Endodermal cell (in vitro differentiated cells): ENCODE results near the gene CCDC15. TPM values are rescaled to one million over a fixed set of nuclear protein-coding genes. Genes with fewer than 3 reads are reported as not detected.

Source experiments
- DNase-seq: peaks from one replicate; pipeline ENCODE4 v3.0.0-alpha.2; 2017
- H3K27ac ChIP-seq: 2 replicates; pipeline ENCODE4 v1.5.1; 2013; ENCODE audit warnings: mild to moderate bottlenecking, low read depth, low read length, moderate library complexity
- H3K27me3 ChIP-seq: 2 replicates; pipeline ENCODE4 v1.6.1; 2013; ENCODE audit warnings: mild to moderate bottlenecking, low read length, moderate library complexity; ENCODE audit not compliant: insufficient read depth, control insufficient read depth, poor library complexity, severe bottlenecking
- H3K36me3 ChIP-seq: 2 replicates; pipeline ENCODE4 v1.7.0; 2013; ENCODE audit warnings: mild to moderate bottlenecking, low read length, moderate library complexity; ENCODE audit not compliant: control insufficient read depth, insufficient read depth
- H3K4me1 ChIP-seq: one replicate; pipeline ENCODE4 v1.7.0; 2013; ENCODE audit warnings: low read length; ENCODE audit not compliant: control insufficient read depth, insufficient read depth
- H3K4me3 ChIP-seq: 2 replicates; pipeline ENCODE4 v1.5.1; 2013; ENCODE audit warnings: mild to moderate bottlenecking, low read length, moderate library complexity
- H3K9ac ChIP-seq: 2 replicates; pipeline ENCODE4 v1.6.1; 2013; ENCODE audit warnings: mild to moderate bottlenecking, low read length, moderate library complexity; ENCODE audit not compliant: poor library complexity, severe bottlenecking; ENCODE audit errors: extremely low read depth
- H3K9me3 ChIP-seq: 2 replicates; pipeline ENCODE4 v1.6.1; 2013; ENCODE audit warnings: mild to moderate bottlenecking, low read length, moderate library complexity; ENCODE audit not compliant: control insufficient read depth
- H3K27ac Mint-ChIP-seq: 2 replicates; pipeline ENCODE4 v1.8.0; 2020; ENCODE audit warnings: mixed read lengths
- H3K27me3 Mint-ChIP-seq: 2 replicates; pipeline ENCODE4 v1.8.0; 2021; ENCODE audit warnings: mild to moderate bottlenecking, mixed read lengths; ENCODE audit not compliant: insufficient read depth
- H3K36me3 Mint-ChIP-seq: 2 replicates; pipeline ENCODE4 v1.8.0; 2020; ENCODE audit warnings: low read depth, mixed read lengths
- H3K4me1 Mint-ChIP-seq: 2 replicates; pipeline ENCODE4 v1.8.0; 2020; ENCODE audit warnings: mixed read lengths
- H3K4me3 Mint-ChIP-seq: 2 replicates; pipeline ENCODE4 v1.8.0; 2020; ENCODE audit warnings: mild to moderate bottlenecking, moderate library complexity, mixed read lengths
- H3K9me3 Mint-ChIP-seq: 2 replicates; pipeline ENCODE4 v1.8.0; 2020; ENCODE audit warnings: mild to moderate bottlenecking, mixed read lengths
- WGBS, 2 experiments: methylation state at CpG; one replicate each; pipeline versions ENCODE4 v1.1.5 to v1.1.7; 2013; ENCODE audit warnings: missing lambda C conversion rate in 2 of 2, mixed read lengths in 1 of 2; ENCODE audit not compliant: insufficient coverage in 1 of 2, insufficient read length in 1 of 2; 5-methylcytosine and 5-hydroxymethylcytosine counted together
- total RNA-seq, 2 donors: library from RNA; stranded (reverse); fragmentation: NEBNext Ultra II Directional in 1 of 2; extraction: Animal tissue kit (Norgen Biotek cat#: 25700) in 1 of 2; gene quantifications; 2 replicates in 1 of 2; 3 replicates in 1 of 2; pipeline ENCODE4 v1.2.1, GENCODE V29; 2021
- TF ChIP-seq, protein P1 (sequence below): fragments of 200-600 bp; sonication (generic); conservative IDR thresholded peaks from 2 replicates; pipeline ENCODE4 v1.5.0; 2021; ENCODE audit warnings: antibody characterized with exemption, mild to moderate bottlenecking

CCDC15 gene
- total RNA-seq, 2 donors from 2014 or later = 3.3 TPM

DNA sequence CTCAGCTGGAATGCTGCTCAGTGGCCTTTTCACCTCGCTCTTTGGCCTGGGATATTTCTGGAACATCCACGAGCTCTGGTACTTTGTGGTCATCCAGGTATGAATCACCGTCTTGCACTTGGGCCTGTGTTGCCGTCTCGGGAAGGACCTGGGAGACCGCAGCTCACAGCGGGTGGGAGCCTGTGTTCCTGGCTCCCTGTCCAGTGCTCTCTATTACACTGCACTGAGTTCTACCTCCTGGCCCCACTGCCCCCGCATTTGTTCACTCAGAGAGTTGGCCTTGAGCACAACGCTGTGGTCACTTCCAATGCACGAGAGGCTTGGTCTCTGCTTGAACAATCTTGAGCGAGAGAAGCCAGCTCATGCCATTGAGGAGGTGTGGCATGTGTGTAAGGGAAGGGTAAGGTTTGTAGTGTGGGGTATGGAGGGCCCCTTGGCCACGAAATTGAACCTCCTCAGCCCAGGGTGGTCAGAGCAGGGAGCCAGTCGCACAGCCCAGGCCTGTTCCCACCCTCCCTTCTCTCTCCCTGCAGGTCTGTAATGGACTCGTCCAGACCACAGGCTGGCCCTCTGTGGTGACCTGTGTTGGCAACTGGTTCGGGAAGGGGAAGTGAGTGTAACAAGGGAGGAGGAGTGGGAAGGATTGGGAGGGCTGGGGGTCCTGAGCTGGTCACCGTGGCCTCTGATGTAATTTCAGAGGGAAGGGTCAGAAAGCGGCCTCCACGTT lies 125.3 kb downstream of the CCDC15 start:
- Mint-ChIP-seq H3K36me3 (no peaks in the 10 kb centered on the region), H3K27ac (no peak overlapping the region), H3K9me3 (no peaks in the 10 kb centered on the region), H3K4me1 (peaks cover 4% of the 10 kb centered on the region), H3K4me3 (no peak overlapping the region), H3K27me3 (peaks cover 8% of the 10 kb centered on the region)
- TF ChIP-seq, protein P1, sequence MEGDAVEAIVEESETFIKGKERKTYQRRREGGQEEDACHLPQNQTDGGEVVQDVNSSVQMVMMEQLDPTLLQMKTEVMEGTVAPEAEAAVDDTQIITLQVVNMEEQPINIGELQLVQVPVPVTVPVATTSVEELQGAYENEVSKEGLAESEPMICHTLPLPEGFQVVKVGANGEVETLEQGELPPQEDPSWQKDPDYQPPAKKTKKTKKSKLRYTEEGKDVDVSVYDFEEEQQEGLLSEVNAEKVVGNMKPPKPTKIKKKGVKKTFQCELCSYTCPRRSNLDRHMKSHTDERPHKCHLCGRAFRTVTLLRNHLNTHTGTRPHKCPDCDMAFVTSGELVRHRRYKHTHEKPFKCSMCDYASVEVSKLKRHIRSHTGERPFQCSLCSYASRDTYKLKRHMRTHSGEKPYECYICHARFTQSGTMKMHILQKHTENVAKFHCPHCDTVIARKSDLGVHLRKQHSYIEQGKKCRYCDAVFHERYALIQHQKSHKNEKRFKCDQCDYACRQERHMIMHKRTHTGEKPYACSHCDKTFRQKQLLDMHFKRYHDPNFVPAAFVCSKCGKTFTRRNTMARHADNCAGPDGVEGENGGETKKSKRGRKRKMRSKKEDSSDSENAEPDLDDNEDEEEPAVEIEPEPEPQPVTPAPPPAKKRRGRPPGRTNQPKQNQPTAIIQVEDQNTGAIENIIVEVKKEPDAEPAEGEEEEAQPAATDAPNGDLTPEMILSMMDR = no peak
- 95 to 97% methylated on average over 14 to 18 of the region's 18 CpGs for WGBS, 2 experiments
- Histone ChIP-seq H3K36me3 (no peaks in the 10 kb centered on the region), H3K27me3 (no peaks in the 10 kb centered on the region), H3K9ac (no peak overlapping the region), H3K9me3 (no peaks in the 10 kb centered on the region), H3K4me1 (no peaks in the 10 kb centered on the region), H3K27ac (no peak overlapping the region), H3K4me3 (no peak overlapping the region)
- DNase-seq = no peak

DNA sequence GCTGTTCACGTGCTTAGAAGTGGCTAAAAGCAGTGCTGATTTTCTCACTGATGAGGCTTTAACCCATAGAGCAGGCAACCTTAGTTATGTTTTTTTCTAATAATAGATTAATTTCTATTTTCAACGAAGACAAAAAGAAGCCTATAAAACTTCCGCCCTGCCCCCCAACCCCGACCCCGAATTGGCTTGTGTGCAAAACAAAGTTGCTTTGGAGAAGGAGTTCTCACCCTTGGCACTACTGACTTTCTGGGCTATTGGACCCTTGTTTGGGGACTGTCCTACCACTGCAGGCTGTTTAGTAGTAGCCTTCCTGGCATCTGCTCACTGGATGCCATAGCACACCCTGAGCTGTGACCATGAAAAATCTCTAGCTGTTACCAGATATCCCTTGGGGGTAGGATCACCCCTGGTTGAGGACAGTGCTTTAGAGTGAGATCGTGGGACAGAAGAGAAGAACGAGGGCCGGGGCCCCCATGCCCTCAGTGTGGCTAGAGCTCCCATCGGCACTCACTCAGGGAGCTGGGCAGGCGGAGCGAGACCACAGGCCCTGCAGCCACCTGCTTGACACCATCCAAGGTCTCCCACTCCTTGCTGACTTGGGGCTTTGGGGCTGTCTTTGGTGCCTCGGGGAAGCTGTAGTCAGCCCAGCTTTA lies 126.0 kb downstream of the CCDC15 start:
- Mint-ChIP-seq H3K9me3 (no peaks in the 10 kb centered on the region), H3K4me1 (peaks cover 2% of the 10 kb centered on the region), H3K36me3 (no peaks in the 10 kb centered on the region), H3K27me3 (peaks cover 8% of the 10 kb centered on the region), H3K4me3 (no peak overlapping the region), H3K27ac (no peak overlapping the region)
- H3K4me1 ChIP-seq = no peaks in the 10 kb centered on the region
- 97 to 98% methylated on average over 5 to 12 of the region's 12 CpGs for WGBS, 2 experiments
- no peak overlapping the region for H3K27ac ChIP-seq
- H3K36me3 ChIP-seq = no peaks in the 10 kb centered on the region
- no peak for DNase-seq
- TF ChIP-seq, protein P1 = no peak
- no peak overlapping the region for H3K9ac ChIP-seq
- no peak overlapping the region for H3K4me3 ChIP-seq
- H3K9me3 ChIP-seq = no peaks in the 10 kb centered on the region
- H3K27me3 ChIP-seq = no peaks in the 10 kb centered on the region

DNA sequence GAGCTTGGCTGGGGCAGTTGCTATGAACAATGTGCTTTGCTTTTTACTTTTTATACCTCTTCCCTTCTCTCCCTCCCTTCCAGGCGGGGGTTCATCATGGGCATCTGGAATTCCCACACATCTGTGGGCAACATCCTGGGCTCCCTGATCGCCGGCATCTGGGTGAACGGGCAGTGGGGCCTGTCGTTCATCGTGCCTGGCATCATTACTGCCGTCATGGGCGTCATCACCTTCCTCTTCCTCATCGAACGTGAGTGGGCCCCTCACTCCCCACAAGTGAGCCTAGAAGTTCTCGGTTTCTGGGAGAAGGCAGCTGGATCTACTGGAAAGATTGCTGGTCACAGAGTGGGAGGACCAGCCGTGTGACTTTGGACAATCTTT lies 126.5 kb downstream of the CCDC15 start:
- no peaks in the 10 kb centered on the region for H3K9me3 ChIP-seq
- DNase-seq = no peak

More for the DNA sequence above, 126.5 kb downstream of the CCDC15 start:
- no peaks in the 10 kb centered on the region for H3K4me1 ChIP-seq
- H3K36me3 ChIP-seq = no peaks in the 10 kb centered on the region
- Mint-ChIP-seq H3K27me3 (peaks cover 8% of the 10 kb centered on the region), H3K36me3 (no peaks in the 10 kb centered on the region), H3K9me3 (no peaks in the 10 kb centered on the region), H3K27ac (no peak overlapping the region), H3K4me3 (no peak overlapping the region), H3K4me1 (peaks cover 2% of the 10 kb centered on the region)
- TF ChIP-seq, protein P1 = no peak
- 95 to 97% methylated on average over 6 to 11 of the region's 12 CpGs for WGBS, 2 experiments
- H3K9ac ChIP-seq = no peak overlapping the region
- no peaks in the 10 kb centered on the region for H3K27me3 ChIP-seq
- H3K27ac ChIP-seq = no peak overlapping the region
- H3K4me3 ChIP-seq = no peak overlapping the region
